ENCODE measurements around the gene MT1X.

The MT1X gene

DNA sequence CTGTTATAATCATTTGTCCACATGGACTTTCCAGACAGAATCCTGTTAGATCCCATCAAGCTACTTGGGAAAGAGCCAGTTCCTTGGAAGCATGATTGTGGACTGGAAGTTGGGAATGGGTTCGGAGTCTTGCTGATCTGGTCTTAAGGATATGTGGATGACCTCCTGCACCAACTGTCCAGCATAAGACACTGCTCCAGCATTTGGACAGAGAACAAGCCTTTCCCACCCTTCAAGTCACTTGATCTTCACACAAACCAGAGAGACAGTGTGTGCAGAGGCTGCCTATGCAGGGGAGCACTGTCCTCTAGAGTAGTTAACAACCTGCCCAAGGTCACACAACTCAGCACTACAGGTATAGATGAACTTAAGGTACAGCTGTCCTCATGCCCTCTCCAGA, 36.4 kb upstream of the MT1X start:
- TF ChIP-seq, protein P1, sequence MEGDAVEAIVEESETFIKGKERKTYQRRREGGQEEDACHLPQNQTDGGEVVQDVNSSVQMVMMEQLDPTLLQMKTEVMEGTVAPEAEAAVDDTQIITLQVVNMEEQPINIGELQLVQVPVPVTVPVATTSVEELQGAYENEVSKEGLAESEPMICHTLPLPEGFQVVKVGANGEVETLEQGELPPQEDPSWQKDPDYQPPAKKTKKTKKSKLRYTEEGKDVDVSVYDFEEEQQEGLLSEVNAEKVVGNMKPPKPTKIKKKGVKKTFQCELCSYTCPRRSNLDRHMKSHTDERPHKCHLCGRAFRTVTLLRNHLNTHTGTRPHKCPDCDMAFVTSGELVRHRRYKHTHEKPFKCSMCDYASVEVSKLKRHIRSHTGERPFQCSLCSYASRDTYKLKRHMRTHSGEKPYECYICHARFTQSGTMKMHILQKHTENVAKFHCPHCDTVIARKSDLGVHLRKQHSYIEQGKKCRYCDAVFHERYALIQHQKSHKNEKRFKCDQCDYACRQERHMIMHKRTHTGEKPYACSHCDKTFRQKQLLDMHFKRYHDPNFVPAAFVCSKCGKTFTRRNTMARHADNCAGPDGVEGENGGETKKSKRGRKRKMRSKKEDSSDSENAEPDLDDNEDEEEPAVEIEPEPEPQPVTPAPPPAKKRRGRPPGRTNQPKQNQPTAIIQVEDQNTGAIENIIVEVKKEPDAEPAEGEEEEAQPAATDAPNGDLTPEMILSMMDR (IDR thresholded peaks at IDR 0.05; ENCODE audit: low read depth, low read length), result no peak
- DNase-seq (ENCODE audit: extremely low read depth, low read depth), result no peak

DNA sequence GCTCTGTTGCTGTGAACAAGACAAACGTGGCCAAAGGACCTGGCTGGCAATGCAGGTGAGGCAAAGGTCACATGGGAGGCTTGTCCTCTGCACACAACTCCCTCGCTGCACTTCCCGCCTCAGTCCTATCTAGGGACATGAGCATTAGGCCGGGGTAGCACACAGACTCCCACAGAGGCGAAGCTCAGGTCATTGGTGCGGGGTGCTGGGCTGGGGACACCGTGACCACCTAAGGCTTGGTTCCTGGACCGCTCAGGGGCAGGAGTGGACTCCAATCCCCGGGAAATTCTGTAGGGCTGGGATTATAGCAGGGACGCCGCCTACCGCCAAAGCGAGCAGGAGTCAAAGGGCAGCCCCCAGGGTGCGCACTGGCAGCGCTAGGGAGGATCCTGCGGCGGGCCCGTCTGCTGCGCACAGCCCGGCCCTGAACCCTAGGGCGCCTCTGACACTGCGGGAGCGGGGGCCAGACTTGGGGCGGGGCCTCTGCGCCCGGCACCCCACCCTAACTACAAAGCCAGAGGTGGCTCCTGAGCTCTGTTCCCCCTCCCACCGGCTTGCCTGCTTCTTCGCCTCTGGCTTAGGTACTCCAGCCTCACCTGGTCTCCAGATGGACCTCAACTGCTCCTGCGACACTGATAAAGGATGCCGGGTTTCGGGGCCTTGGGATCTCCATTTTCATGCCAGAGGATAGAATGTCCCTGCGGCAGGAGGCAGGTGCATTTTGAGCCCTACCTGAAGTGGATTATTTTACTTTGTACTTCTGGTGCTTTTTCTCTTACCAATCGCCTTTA, 34.4 kb upstream of the MT1X start:
- DNase-seq (ENCODE audit: extremely low read depth, low read depth), result no peak
- TF ChIP-seq, protein P1 (IDR thresholded peaks at IDR 0.05; ENCODE audit: low read depth, low read length), result no peak

- TF ChIP-seq, protein P1 (IDR thresholded peaks at IDR 0.05; ENCODE audit: low read depth, low read length), result no peak
- no peak for DNase-seq (ENCODE audit: extremely low read depth, low read depth)
Observed at GRCh38 chr16:56649271-56649670, 33.0 kb upstream of the MT1X start.

DNA sequence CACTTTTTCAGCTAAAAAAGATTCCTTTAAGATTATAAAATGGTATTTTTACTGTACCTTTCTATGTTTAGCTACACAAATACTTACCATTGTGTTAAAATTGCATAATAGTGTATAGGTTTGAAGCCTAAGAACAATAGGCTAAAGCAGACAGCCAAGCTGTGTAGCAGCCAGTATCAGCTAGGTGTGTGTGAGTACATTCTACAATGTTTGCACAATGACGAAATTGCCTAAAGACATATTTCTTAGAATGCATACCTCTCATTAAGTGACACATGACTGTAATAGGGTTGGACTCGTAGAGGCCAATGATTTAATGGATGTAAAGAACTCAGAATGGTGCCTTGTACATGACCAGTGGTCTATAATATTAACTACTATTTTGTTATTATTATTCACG, 32.5 kb upstream of the MT1X start:
- no peak for DNase-seq (ENCODE audit: extremely low read depth, low read depth)
- TF ChIP-seq, protein P1 (IDR thresholded peaks at IDR 0.05; ENCODE audit: low read depth, low read length), result no peak

DNA sequence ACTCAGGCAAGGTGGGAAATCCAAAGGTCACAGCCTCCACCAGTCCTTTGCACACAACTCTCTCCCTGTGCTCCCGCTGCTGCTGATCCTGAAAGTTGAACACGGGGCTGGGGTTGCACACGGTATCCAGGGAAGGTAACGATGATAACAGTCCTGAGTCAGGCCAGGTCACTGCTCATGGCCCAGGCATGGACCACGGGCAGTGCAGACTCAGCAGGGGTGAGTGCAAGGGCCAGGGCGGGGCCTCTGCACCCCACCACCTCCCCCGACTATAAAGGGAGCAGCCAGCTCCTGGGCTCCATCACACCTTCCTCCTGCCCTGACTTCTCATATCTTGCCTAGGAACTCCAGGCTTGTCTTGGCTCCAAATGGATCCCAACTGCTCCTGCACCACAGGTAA, 30.7 kb upstream of the MT1X start, which contains the start of gene MT1B:
Gene MT1B (plus strand): TSS at position 301 of the 400 bp plus-strand sequence. CDS start 68 bp downstream, at position 369.
- DNase-seq (ENCODE audit: extremely low read depth, low read depth), result no peak
- TF ChIP-seq, protein P1 (IDR thresholded peaks at IDR 0.05; ENCODE audit: low read depth, low read length), result no peak

GRCh38 chr16:56652600-56652999, 29.7 kb upstream of the MT1X start:
- TF ChIP-seq, protein P1 (IDR thresholded peaks at IDR 0.05; ENCODE audit: low read depth, low read length), result no peak
- DNase-seq (ENCODE audit: extremely low read depth, low read depth), result no peak

GRCh38 chr16:56653218-56653617, 29.1 kb upstream of the MT1X start:
- TF ChIP-seq, protein P1 (IDR thresholded peaks at IDR 0.05; ENCODE audit: low read depth, low read length), result no peak
- no peak for DNase-seq (ENCODE audit: extremely low read depth, low read depth)
